Measurements from ENCODE around the gene POU4F2.
"Not testable (repeated sequence)": the region's sequence is repeated elsewhere in the genome, so short reads cannot be mapped to it uniquely, and the experiment has no call there.

POU4F2 gene

DNA sequence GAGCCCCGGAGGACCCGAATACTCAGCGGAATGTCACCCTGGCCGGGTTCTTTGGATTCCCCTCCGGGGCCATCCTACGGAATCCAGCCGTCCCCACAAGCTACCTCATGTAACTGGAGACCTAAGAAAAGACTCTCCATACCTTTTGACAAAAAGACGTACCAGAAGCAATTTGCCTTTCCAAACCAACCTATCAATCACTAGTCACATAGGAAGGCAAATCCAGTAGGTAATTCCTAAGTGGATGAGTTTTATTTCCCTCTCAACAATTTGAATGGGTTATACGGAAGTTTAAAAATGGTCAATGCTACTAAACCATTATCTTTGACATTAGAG is 16.8 kb downstream of the POU4F2 start:
- no peak for DNase-seq

DNA sequence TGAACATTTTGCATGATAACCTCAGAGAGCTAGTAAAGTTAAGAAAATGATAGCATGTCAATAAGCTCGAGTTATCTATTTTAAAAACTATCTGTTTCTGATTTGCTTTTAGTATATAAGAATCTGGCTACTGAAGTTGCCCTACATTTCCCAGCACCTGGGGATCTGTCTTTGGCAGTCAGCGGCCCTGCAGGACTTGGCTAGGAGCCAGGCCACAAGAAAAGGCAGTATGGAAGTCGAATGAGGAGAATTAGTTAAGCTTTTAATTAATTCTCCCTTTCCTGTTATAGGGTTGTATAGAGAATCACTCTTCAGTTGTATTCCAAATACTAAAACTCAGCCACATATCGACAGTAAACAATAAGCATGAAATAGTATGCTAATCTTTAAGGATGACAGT is 22.7 kb downstream of the POU4F2 start:
- no peak for DNase-seq

DNA sequence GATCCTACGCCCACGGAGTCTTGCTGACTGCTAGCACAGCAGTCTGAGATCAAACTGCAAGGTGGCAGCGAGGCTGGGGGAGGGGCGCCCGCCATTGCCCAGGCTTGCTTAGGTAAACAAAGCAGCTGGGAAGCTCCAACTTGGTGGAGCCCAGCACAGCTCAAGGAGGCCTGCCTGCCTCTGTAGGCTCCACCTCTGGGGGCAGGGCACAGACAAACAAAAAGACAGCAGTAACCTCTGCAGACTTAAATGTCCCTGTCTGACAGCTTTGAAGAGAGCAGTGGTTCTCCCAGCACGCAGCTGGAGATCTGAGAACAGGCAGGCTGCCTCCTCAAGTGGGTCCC is 25.2 kb downstream of the POU4F2 start:
- not testable (repeated sequence) for DNase-seq

DNA sequence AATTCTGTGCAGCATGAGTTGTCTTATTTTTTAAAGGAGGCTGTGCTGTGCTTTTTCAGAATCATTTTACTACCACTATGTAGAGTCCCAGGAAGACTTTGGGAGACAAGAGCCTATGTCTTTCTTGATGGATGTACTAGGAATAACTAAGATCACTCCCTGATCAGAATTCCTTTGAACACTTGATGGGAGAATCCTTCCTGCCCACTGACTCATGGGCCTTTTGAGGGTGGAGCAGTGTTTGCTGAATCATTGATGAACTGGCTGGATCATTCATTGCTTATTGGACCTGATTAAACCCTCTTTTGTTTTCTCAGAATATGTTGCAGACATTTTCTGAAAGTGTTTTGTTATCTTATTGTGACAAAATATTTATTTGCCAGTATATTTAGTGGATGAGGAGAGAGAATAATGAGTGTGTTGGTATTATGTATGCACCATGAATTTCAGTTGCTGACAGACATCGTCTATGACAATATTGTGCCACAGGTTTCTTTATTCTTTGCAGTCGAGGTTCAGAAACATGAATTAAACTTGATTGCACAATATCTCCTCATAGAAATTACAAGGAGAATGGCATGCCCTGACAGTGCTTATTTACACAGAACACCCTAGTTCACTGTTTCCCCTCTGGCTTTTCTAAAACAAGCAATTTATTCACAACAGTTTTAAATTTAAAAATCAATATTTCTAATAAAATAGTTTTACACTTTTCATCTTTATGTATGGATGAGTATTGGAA is 36.3 kb downstream of the POU4F2 start:
- DNase-seq = no peak
